ENCODE measurements around the gene AFAP1.

The AFAP1 gene

GRCh38 chr4:7767526-7767925 is 172.1 kb downstream of the AFAP1 start:
- no peak for DNase-seq

- DNase-seq = no peak
Measured at GRCh38 chr4:7766661-7767345, 172.9 kb downstream of the AFAP1 start.

GRCh38 chr4:7766086-7766485 is 173.6 kb downstream of the AFAP1 start:
- DNase-seq = no peak

GRCh38 chr4:7765666-7766065 is 174.0 kb downstream of the AFAP1 start:
- DNase-seq = no peak

GRCh38 chr4:7764466-7764865 is 175.2 kb downstream of the AFAP1 start:
- no peak for DNase-seq

GRCh38 chr4:7763788-7764187 is 175.9 kb downstream of the AFAP1 start:
- no peak for DNase-seq

- DNase-seq = no peak
Measured at GRCh38 chr4:7763106-7763505, 176.6 kb downstream of the AFAP1 start.

GRCh38 chr4:7762376-7763030 is 177.2 kb downstream of the AFAP1 start:
- no peak for DNase-seq

GRCh38 chr4:7761720-7762119 is 177.9 kb downstream of the AFAP1 start:
- DNase-seq = peak; percentile 64

GRCh38 chr4:7761312-7761711 is 178.3 kb downstream of the AFAP1 start:
- peak; percentile 34 for DNase-seq

- no peak for DNase-seq
Measured at GRCh38 chr4:7760706-7761105, 179.0 kb downstream of the AFAP1 start.

GRCh38 chr4:7760228-7760627 is 179.4 kb downstream of the AFAP1 start:
- no peak for DNase-seq

GRCh38 chr4:7759635-7760034 is 180.0 kb downstream of the AFAP1 start:
- DNase-seq = no peak

GRCh38 chr4:7759216-7759615 is 180.4 kb downstream of the AFAP1 start:
- no peak for DNase-seq

- DNase-seq = no peak
Measured at GRCh38 chr4:7758476-7758875, 181.2 kb downstream of the AFAP1 start.

GRCh38 chr4:7757501-7758471 is 181.9 kb downstream of the AFAP1 start:
- DNase-seq = peak; percentile 35

GRCh38 chr4:7756561-7757355 is 182.9 kb downstream of the AFAP1 start:
- no peak for DNase-seq

GRCh38 chr4:7756071-7756470 is 183.6 kb downstream of the AFAP1 start:
- DNase-seq = no peak

GRCh38 chr4:7755561-7755960 is 184.1 kb downstream of the AFAP1 start:
- DNase-seq = no peak

- no peak for DNase-seq
Measured at GRCh38 chr4:7754565-7755262, 184.9 kb downstream of the AFAP1 start.

- no peak for DNase-seq
Measured at GRCh38 chr4:7753931-7754465, 185.7 kb downstream of the AFAP1 start.

Measured in right kidney (tissue), 1 donor.